GM21737 (cell line): Measurements from ENCODE around the gene SLIT3.

Source experiments
- ATAC-seq: cut with Tn5 transposase; IDR thresholded peaks from one replicate; pipeline ENCODE4 v1.9.1; 2021; ENCODE audit warnings: mild to moderate bottlenecking, moderate library complexity; ENCODE audit not compliant: unreplicated experiment

Gene SLIT3

DNA sequence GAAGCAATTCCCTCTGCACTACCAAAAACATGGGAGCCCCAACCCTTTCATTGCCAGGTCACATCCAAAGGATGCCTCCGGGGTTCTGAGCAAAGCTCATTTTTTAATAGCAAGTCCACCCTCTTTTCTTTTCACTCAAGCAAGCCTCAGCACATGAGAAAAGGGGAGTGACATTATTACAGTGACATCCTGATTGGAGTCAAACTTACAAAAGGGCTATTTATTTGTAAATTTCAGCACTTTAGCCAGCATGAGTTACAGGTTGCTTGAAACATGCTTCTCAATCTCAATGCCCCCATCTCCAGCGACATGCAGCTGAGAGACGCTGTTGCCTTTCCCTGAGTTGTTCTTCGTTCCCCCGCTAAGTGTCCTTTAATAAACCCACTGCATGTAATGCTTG is 483.3 kb downstream of the SLIT3 start:
- ATAC-seq = no peak

DNA sequence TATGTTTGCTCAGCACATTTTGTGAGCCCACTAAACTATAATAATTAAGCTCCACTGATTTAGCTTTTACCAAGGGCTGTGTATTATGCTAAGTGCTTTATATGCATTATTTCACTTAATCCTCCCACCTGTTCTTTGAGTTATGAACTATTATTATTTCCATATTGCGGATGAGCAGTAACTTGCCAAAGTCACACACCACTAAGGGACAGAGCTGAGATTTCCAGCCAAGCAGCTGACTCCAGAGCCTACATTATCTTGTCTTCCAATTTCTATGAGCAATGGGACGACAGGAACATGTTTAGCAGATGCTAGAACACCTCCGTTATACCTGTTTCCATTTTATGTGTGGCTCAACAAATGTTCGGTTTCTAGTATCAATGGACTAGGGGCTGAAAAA is 484.3 kb downstream of the SLIT3 start:
- ATAC-seq = no peak

DNA sequence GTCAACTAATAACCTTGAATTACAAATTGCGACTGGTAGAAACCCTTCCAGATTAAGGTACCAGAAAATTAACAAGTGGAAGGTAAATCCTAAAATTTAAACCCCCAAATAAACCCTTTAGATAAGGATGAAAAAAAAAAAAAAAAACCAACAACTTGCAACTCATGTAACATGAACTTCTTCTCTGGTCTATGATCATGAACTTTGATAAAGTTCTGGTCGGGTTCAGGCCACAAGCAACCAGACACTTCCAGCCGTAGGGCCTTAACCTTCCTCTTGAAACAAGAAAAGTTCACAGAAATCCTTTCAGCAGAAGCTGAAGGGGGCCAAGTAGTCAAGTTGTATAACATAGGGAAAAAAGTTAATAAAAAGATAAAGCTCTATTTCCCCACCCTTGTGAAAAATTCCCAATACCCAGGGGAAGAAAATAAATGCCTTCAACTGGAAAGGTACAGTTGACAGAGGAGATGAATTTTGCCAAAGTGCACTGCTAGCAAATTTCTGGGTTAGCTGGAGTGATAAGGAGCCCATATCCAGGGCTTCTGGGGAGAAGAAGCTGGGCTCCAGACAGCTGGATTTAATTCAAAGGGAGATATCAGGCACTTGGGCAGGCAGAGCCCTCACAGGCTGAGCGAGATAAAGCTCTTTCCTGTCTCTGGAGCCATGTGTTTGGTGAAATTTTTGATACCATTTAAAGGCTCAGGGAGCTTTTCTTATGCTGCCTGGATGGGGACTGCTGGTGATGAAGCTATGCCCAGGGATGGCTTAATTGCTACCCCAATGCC is 487.6 kb downstream of the SLIT3 start:
- ATAC-seq = no peak

DNA sequence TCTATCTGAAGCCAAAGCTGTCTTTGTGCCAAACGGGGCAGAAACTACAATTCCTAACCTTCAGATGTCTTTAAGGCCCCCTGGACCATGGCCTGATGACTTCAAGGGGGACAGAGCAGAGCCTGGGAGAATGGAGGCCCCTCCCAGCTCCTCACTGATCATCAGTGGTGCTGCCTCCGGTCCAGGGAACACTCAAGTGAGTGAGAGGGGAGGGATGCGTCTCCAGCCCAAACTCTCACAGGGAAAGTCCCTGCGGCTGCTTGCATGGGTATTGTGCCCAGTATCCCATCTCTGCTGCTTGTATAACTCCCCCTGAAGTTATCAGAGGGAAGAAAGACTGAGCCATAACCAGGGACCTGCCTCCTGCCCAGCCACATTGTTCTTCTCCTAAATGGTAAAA is 490.3 kb downstream of the SLIT3 start:
- ATAC-seq = no peak

DNA sequence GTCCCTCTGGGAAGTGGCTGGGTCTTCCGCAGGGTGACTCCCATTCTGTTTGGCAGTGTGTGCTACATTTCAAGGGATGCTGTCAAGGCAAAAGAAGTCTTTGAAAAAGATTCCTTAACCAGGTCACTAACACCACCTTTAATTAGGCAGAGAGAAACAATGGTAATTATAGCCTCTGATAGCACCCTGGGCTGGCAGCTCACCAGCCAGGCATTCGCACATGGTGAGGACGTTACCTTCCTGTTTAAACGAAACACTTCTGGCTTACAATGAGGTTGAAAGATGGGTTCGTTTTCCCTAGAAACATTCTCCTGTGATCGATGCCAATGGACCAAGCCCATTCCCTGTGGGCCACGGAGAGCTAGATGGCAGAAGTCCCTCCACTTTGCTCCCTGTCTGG is 491.7 kb downstream of the SLIT3 start:
- no peak for ATAC-seq

DNA sequence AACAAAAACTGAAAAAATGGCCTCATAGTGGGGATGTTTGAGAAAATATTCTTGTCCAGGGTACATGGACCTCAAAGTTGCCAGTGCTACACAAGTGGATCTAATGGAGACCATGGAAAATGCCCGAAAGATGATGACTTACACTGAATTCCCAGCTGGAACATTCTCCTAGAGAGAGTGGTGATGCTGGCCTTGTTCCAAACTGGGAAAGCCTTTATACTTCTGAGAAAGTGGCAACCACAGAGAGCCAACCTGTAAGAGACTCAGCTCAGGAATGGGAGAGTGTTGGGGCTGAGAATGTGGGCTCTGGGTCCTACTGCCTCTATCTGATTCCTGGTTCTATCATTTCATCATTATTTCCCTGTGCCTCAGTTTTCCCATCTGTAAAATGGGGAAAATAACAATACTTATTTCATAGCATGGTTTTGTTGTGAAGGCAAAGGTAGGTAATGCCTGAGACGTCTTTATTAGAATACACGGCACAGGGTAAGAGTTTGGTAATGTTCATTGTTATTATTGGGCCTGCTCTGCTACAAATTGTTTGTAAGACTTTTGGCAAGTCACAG is 492.8 kb downstream of the SLIT3 start:
- no peak for ATAC-seq

DNA sequence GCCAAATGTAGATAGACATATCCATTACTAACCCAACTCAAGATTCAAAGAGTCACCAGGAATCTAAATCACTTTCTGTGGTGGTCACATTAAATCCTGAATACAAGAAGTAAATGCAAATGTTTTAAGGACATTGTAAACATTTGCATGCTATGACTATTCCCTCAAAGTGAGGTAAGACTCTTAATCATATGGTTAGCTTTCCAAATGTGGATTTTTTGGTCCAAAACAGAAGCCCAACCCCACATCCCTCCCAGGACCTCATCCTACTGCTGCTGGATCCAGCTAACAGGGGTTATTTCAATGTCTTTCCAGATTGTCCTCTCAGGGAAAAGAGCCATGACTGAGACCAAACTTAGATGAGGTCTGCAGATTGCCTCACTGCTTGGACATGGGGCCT is 493.7 kb downstream of the SLIT3 start:
- ATAC-seq = no peak

DNA sequence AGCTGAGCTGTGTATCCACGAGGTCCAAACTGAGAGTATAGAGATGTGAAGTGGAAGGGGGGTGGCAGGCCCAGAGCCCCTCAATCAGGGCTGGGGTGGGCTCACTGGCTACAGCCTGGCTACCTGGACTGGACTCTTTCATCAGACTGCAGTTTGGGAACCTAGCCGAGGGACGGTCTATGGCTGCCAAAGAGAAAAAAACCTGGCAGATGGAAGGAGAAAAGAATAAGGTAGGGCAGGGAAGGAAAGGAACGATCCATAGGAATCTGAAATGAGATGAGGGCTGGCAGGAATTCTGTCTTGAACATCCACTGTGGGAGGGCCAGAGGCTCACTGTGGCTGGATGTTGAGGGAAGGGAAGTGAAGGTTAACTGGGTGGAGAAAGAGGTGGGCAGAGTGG is 497.4 kb downstream of the SLIT3 start:
- ATAC-seq = no peak

DNA sequence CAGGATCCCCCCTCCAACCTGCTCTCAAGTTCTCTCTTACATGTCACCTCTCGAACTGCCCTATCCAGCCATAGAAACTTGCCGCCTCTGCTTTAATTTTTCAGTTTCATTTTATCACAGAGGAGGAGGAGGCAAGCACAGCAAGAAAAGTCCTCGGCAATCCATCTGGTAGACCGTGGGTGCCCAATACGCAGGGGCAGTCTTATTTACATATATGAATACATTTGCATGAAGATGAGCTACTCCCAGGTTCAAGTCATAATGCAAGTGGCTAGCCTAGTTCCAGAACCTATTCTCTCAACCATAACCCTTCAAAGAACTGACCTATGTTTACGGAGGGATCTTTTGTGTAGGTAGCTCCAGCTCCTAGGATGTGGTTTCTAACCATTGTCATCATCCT is 498.6 kb downstream of the SLIT3 start:
- no peak for ATAC-seq

DNA sequence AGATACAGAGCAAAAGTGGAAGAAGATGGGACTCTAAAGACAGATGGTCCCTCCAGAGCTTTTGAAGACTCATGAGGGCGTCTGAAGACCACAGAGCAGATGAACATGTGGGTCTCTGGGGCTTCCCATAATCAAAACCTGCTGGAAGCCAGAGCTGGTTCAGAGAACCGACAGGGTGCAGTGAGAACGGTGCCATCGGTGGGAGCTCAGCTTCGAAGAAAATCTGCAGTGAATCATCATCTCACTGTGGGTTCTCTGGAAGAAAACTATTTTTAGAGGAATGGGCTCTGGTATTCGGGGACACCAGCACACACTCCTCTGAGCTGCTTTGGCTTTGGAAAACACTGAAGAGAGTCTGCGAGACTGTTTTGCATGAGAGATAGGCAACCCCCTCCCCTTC is 499.4 kb downstream of the SLIT3 start:
- ATAC-seq = no peak

DNA sequence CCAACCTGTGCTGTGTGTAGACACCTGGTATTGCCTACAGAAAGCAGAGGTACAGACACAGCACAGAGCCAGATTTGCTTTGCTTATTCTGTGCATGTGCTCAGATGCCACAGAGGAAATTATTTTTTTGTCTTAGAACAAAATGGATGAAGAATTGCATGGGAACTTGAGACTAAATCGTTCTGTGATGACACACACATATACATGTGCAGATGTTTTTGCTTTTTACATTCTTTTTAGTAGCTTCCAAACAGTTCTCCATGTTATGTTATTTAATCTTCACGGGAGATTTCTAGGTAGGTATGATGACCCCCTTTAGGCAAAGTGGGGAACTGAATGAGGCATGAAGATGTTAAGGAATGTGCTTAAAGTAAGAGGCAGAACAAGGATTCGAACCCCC is 500.2 kb downstream of the SLIT3 start:
- ATAC-seq = no peak

DNA sequence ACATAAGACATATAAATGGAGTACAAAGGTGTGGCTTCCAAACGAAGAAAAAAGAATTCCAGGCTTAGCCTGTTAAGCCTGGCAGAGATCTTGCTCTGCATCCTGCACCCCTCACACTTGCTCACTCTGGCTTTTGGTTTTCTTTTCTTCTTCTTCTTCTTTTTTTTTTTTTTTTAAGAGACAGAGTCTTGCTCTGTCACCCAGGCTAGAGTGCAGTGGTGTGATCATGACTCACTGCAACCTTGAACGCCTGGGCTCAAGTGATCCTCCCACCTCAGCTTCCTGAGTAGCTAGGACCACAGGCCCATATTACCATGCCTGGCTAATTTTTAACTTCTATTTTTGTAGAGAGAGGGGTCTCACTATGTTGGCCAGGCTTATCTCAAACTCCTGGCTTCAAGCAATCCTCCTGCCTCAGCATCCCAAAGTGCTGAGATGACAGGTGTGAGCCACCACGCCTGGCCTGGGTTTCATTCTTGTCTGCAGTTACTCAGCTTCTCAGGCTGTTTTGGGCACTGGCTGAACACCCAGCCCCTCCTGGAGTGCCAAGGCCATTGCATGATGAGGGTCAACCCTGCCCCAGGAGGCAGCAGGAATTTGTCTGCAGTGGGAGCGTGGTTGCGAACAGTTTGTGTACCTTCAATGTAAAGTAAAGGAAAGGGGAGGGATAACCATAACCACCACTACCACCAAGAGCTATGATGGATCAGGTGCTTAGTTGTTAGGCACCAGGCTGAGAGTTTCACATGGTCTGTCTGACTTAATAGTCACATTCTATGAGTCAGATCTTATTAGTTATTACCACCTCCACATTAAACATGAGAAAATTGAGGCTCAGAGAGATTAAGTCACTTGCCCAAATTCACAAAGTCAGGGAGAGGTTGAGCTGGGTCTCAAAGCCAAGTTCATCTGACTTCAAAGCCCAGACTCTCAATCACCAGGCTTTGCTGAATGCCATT is 502.6 kb downstream of the SLIT3 start:
- no peak for ATAC-seq

DNA sequence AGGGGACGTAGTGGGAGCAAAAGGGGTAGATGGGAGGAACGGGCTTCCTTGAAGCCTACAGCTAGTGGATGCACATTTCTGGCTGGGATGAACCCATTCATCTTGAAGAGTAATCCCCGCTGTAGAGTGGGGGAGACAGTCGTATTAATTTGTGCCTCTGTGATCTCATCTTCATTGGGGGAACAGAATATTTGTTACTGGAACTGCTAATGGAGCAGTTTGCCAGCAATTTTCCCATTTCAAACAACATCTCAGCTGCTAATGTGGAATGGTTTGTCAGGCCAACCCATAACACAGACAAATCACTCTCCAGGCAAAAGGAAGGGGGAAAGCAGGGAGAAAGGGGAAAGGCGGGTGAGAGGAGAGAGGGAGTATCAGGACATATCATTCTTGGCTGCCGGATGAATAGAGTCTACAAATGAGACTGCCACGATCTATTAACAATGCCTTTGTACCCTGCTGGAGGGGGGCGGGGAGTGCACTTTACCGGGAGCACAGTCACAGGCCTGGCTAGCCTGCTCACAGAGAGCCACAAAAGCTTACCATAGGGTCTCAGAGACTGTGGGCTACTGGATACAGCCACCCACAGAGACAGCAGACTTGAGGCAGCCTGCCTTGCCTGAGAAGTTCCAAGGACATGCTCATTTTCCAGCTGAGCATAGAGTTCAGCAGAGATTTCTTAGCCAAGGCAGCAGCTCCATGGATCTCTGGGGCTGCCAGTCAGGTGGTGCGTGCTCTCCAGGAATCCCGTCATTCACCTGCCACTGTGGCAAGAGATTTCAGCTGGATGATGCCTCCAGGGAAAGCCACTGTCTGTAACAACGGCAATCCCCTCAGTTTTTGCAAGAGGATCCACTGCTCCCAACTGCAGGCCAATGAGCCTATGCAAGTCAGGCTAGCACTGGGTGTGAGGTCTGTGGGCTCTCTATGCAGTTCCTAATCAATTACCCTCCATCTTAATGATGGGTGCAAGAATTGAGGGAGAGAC is 504.1 kb downstream of the SLIT3 start:
- no peak for ATAC-seq

DNA sequence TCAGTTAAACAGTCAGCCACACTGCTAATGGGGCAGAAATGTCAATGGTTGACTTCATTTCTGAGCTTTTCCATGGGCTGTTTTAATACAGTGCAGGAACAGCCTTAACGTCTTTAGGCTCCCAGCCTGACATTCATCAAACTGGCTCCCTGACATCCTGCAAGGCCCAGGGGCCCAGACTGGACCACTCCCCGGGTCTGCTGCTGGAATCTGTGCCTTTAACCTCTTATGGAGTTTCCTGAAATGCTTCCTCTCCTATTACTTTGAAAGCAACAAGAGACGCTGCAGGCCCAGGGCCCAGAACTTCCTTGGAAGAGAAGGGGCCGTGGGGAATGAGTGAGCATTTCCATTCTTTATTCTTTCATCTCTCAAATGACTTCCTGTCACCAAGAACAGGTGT is 504.9 kb downstream of the SLIT3 start:
- ATAC-seq = no peak

DNA sequence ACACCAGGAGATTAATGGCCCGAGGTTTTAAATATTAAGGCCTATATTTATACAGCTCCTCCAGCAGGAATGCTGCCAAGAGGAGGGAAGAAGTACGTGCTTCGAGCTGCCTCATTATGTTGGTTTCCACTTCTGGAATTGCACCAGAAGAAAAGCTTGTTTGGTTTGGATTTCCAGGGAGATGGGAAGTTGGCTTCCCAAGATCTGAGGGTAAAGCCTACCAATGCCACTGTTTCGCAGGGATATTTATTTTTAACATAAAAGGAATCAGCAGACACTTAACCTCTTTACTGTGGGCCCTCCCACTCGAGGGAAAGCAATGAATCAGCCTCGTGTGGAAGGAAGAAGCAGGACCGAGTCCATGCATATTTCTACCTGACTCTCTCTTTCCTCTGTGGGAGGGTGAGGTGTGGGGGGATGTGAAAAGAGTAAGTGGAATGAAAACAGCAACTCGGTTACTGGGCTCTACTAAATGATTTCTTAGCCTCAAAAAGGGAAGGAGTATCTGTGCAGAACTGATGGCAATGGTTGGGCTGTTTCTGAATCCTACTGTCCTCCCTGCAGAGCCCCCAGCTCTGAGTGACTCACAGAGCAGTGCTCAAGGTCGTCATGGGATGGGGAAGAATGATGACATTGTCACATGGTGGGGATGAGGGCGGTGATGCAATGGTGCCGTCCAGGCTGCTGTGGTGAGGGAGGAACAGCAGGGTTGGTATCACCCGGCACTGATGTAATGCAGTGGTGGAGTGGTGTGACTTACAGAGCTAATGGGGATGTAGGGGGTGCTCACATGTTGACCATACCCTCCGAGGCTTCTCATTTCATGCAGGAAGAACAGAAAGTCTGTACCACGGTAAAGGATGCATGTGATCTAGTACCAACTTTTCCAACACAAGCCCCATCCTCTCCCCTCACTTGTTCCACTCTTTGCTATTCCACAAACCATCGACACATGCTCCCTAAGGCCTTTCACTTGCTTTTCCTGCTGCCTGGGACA is 506.8 kb downstream of the SLIT3 start:
- no peak for ATAC-seq

DNA sequence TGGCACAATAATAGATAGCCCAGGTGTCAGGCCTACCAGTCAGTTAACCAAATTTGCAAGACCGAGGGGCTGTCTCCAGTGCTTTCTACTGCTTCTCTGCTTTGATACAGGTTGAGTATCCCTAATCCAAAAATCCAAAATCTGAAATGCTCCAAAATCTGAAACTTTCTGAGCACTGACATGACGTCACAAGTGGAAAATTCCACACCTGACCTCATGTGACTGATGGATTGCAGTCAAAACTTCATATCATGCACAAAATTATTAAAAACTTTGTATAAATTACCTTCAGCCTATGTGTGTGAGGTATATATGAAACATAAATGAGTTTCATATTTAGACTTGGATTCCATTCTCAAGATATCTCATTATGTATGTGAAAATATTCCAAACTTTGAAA is 508.3 kb downstream of the SLIT3 start:
- ATAC-seq = no peak

DNA sequence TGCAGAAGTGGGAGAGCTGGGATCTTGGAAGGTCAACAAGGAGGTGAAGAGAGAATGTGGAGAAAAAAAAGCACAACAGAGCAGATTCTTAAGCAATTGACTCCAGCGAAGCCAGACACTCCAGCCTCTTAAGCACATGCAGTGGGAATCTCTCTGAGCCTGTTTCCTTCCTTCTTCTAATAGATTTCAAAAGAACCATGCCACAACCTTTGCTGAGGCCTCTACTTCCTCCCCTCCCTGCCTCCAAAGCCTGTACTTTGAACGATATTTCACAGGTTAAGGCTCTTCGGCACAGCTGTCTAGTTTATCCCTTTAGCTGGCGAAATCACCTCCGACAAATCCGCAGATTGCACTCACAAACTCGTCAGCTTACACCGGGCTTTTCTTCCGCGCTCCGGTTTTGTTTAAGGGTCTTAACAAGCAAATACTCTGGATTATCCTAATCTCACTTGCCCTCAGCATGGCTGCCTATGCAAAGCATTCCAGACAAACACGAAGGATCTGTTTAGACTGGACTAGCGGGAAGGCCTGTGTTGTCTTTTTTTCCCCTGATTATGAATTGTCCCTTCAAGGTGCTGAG is 510.2 kb downstream of the SLIT3 start:
- ATAC-seq = no peak

DNA sequence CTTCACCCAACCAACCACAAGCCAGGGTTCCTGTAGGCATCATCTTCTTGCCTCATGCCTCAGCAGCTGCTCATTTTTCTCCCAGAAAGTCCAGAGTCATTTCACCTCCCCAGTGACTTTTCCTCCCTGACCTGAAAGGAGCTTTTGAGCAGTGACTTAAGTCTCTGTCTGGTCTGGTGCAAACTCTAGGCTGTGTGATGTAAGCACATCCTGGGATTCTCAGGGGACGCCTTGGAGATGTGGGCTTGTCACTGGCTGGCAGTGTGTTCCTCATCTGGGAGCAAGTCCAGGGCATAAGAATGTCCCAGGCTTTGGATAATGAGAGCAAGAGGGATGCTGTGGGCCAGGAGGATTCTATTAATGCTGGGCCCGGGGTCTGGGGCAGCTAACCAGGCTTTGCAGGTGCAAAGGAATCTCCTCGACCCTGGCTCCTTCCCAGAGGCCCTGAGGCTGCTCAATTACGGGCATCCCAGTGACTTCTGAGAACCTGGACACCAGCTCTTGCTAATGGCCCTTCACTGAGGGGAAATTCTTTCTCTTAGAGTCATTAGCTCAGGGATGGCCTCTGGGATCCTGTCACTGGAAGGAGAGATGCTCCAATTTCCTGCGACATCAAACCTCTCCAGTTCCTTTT is 510.8 kb downstream of the SLIT3 start:
- ATAC-seq = no peak

DNA sequence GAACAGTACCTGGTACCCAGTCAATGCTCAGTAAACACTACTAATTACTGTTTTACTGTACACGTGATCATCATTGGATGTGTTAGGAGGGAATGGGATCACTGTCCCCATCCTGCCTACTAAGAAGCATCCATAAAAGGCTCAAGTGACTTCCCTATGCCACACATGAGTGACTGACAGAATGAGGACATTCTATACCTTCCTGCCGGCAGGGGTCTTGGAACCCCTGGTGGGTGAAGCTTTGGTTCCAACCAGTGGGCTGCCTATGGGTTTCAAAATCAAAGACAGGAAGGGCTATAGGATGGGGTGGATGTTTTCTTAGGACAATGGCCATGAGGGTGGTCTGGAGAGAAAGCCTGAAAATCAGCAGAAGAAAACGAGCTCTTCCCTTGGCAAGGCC is 512.2 kb downstream of the SLIT3 start:
- no peak for ATAC-seq
